Muscle of back (tissue), 11 donors: Measurements from ENCODE around the gene PKP3. TPM values are rescaled to one million over a fixed set of nuclear protein-coding genes. Genes with fewer than 3 reads are reported as not detected.
A peak's percentile ranks its signal among the peaks of the same experiment; 100 is the strongest.
"Not testable (repeated sequence)": the region's sequence is repeated elsewhere in the genome, so short reads cannot be mapped to it uniquely, and the experiment has no call there.

Experiments used
- DNase-seq, 3 donors: peaks; one replicate each; pipeline versions ENCODE4 v3.0.0 to v3.0.0-alpha.2; 2013
- polyA plus RNA-seq, 10 donors: library from polyadenylated mRNA; unstranded; fragments of 120-200 nt; gene quantifications; one replicate each; pipeline ENCODE4 v1.2.1, GENCODE V29; 2013; ENCODE audit not compliant: insufficient read length in 10 of 10

Gene PKP3
- polyA plus RNA-seq, 10 donors = 0.14 to 14.1 (median 0.61) TPM; not detected in 2

DNA sequence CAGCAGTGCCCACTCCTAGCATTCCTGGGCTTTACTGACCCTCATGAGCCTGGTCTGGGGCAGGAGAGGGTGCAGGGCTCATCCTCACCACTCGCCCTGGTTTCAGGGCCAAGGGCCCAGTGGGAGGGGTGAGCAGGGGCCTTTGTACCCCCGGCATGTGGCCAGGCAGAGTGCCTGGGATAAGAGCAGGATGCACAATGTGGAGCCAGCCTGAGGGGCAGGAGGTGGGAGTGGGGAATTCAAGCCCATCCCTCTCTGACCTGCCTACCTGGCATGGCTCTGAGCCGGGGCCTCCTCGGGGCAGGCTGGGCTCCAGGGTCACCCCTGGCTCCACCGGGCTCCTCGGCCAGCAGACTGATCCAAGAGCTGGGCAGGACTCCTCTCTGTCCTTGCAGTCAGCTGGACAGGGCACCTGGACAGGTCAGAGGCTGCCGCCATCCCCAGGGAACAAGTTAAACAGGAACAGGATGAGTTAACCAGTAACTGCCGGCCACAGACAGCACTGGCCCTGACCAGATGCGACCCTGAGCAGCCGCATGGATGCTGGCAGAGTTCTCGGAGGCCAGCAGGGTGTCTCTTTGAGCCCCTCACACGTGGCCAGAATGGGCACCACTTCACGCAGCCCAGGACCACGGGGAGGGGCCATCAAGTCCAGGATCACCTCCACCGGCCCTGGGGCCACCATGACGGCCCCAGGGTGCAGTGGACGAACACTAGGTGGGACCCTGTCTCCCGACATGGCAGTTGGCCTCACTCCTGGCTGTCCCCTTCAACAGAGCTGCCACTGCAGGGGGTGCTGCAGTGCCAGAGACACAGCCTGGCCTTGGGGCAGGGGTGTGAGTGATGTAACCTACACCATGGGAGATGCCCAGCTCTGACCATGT, 15.8 kb downstream of the PKP3 start:
- no peak for DNase-seq

GRCh38 chr11:410711-411110, 16.7 kb downstream of the PKP3 start:
- DNase-seq = not testable (repeated sequence)

DNA sequence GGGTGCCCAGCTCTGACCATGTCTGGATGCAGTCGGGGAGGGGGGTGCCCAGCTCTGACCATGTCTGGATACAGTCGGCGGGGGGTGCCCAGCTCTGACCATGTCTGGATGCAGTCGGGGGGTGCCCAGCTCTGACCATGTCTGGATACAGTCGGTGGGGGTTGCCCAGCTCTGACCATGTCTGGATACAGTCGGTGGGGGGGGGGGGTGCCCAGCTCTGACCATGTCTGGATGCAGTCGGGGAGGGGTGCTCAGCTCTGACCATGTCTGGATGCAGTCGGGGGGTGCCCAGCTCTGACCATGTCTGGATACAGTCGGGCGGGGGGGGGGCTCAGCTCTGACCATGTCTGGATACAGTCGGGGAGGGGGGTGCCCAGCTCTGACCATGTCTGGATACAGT, 17.5 kb downstream of the PKP3 start:
- DNase-seq = not testable (repeated sequence)

DNA sequence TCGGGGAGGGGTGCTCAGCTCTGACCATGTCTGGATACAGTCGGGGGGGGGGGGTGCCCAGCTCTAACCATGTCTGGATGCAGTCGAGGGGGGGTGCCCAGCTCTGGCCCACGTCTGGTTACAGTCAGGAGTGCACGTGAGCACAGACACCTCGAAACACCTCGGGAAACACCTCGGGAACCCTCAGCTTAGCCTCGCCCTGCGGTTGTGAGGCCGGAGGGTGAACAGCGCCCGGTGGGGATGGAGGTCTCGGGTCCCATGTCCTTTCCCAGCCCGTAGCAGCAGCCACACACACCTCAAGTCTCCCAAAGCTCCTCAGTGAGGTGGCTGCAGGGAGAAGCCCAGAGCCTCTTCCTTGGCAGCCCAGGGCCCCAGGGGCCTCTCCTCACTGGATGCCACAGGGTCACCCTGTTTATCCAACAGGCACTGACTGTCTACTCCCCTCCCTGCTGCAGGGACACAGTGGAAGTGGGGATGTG, 18.7 kb downstream of the PKP3 start:
- DNase-seq = no peak

DNA sequence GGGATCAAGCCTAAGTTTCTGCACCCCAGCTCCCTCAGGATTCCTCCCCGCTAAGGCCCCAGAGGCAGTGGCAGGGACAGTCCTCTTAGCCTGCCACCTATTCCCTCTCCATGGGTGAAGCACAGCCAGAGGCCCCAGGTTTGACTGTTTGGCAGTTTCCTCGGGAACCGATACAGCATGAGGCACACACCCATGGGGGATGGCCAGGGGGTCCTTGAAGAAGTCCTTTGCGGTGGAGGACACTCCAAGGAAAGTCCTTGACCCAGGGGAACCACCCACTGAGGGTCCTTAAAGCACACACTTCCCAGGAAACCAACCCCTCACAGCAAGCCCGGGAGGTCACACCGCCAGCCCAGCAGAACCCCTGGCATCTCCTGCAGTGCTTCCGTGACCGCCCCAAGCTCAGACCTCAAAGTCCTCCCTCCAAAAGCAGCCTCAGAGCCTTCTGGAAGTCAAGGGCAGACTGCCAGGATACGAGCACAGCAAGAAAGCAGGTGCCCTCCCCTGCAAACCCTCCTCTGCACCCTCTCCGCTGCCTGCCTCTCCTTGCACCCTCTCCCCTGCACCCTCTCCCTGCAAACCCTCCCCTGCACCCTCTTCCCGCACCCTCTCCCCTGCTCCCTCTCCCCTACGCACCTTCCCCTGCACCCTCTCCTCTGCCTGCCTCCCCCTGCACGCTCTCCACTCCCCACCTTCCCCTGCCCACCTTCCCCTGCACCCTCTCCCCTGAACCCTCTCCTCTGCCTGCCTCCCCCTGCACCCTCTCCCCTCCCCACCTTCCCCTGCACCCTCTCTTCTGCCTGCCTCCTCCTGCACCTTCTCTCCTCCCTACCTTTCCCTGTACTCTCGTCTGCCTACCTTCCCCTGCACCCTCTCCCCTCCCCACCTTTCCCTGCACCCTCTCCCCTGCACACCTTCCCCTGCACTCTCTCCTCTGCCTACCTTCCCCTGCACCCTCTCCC, 19.4 kb downstream of the PKP3 start:
- DNase-seq = no peak

- no peak for DNase-seq
These were observed 20.4 kb downstream of the PKP3 start for GRCh38 chr11:414318-414857.

DNA sequence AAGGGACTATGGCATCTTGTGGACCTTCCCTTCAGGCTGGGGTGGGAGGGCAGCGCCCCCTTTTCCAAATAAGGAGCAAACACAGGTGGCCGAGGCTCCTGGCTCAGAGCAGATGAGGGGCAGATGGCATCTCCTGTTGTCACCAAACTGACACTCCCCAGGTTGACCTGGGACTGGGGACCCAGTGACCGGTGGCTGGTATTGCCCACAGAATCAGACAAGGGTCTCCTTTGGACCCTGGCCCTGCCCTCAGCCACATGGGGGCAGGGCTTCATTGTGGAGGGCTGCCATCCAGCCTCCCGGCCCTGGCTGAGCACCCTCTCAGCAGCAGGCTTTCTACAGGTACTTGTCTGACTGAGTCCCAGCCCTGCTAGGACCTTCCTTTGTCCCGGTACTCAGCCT, 21.6 kb downstream of the PKP3 start:
- DNase-seq = no peak

- no peak for DNase-seq
These were observed 22.2 kb downstream of the PKP3 start for GRCh38 chr11:416051-416756.

DNA sequence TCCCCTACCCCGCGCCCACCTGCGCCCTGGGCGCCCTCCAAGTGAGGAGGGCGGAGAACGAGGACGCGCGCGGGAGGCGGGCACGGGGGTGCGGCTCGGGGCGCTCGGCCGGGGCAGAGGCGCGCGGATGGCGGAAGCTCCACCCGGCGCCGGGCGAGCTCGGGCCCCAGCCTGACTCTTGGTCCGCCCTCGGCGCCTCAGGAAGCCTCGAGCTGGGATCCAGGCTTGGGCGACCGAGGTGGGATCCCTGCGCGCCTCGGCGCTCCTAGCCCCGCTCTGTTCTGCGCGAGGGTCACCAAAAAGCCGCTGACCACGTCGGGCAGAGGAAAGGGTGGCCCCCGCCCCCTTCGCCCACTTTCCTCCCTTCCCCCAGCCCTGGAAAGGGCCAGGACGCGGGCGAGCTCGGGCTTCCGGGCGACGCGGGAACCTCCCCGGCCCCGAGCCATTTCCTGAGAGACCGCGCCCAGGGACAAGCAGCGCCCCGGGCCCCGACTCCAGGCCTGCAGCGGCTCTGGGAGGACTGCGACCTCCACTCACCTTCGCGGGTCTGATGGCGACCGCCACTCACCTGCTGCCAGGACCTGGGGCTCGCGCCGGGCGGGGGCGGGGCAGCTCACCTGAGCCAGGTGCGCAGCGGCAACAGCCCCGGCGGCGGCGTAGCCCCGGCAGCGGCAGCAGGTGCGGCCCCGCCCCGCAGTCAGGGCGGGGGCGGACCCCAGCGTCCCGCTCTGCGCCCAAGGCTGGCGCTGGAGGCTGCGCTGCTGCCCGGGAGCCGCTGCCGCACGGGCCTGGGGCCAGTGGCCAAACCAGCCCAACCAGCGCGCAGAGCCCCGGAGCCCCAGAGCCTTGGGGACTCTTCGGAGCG, 23.0 kb downstream of the PKP3 start:
- peak in 1 of 3 donors; percentile 49 for DNase-seq

GRCh38 chr11:417652-418342, 23.8 kb downstream of the PKP3 start:
- DNase-seq = no peak

- DNase-seq = no peak
These were observed 24.6 kb downstream of the PKP3 start for GRCh38 chr11:418343-419247.

DNA sequence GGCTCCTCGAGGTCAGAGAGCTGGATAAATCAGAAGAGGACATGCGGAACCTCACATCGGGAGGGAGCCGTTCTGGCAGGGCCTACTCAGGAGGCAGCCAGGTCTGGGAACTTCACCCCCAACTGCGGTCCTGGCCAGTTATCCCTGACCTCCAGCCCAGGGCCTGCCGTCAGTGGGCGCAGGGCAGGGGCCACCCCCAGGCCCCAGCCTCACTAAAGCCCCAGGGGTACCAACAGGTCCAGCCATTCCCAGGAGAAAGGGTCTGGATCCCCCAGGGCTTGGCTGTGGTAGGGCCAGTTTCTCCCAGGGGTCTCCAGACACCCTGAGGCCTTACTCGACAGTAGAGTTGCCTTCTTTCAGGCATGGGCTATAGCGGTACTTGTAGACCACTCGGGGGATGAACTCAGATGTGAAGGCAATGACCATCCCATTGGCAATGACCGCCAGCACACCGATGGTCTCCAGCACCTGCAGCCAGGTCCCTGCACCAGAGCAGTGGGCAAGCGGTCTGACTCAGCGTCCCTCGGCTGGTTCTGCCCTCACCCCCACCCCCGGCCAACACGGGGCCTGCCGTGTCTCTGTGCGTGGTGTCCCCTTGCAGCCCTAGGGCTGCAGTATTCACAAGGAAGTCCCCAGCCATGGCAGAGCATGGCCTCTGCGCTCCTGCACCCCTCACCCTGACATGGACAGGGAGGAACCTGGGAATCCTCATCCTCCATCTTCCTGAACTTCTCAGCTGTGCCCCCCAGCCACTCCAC, 25.4 kb downstream of the PKP3 start:
- no peak for DNase-seq

- DNase-seq = no peak
These were observed 26.3 kb downstream of the PKP3 start for GRCh38 chr11:420054-420910.

DNA sequence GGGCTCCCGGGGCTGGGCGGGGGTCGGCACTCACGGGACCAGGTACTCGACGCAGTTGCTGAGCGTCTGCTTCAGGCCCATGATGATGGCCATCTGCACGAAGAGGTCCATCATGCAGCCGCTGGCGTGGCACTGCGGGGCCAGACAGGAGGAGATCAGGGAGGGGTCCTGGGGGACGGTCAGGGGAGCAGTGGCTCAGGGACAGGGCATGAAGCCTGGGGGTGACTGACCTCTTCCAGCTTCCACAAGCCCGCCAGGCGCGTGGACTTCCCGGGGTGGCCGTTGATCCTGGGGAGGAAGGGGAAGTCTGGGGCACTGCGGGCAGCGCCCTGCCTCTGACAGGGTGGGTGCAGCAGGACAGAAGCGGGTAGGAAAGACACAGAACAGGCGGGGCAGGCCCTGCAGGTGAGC, 26.9 kb downstream of the PKP3 start:
- no peak for DNase-seq

DNA sequence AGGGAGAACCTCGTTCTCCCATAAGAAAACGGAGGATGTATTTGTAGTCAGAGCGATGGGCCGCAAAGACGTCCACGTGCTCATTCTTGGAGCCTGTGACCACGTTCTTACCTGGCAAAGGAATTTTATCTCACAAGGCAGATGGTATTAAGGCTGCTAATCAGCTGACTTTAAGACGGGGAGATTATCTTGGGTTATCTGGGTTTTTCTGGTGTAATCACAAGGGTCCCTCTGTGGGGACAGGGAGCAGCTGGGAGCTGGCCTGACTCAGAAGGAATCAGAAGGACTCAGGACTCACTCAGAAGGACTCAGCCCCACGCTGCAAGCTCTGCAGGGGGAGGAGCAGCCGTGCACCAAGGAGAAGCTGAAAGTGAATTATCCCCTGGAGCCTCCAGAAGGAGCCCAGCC, 28.2 kb downstream of the PKP3 start:
- no peak for DNase-seq

- no peak for DNase-seq
These were observed 30.2 kb downstream of the PKP3 start for GRCh38 chr11:424232-424631.

- DNase-seq = not testable (repeated sequence)
These were observed 30.8 kb downstream of the PKP3 start for GRCh38 chr11:424766-425165.
